Right atrium auricular region (tissue), 2 donors: ENCODE data around the gene C16orf90. TPM values are rescaled to one million over a fixed set of nuclear protein-coding genes. Genes with fewer than 3 reads are reported as not detected.

Experiments
- DNase-seq: peaks from one replicate; pipeline ENCODE4 v3.0.0-alpha.2; 2019; ENCODE audit warnings: low spot score
- H3K27ac ChIP-seq, 2 donors: fragments of 200-600 bp; sonication (generic); 1 replicate in 1 of 2; 2 replicates in 1 of 2; pipeline ENCODE4 v1.5.1; 2016 to 2019
- H3K27me3 ChIP-seq, 2 donors: fragments of 200-600 bp; sonication (generic); one replicate each; pipeline versions ENCODE4 v1.5.1 to v1.6.0; 2017 to 2019
- H3K36me3 ChIP-seq: fragments of 200-600 bp; sonication (generic); one replicate; pipeline ENCODE4 v1.5.1; 2016
- H3K4me1 ChIP-seq, 2 donors: fragments of 200-600 bp; sonication (generic); one replicate each; pipeline versions ENCODE4 v1.5.1 to v1.6.0; 2017 to 2019
- H3K4me3 ChIP-seq, 2 donors: fragments of 200-600 bp; sonication (generic); 1 replicate in 1 of 2; 2 replicates in 1 of 2; pipeline ENCODE4 v1.5.1; 2017 to 2019; ENCODE audit warnings: mild to moderate bottlenecking in 1 of 2, moderate library complexity in 1 of 2
- H3K9me3 ChIP-seq, 2 donors: fragments of 200-600 bp; sonication (generic); one replicate each; pipeline ENCODE4 v1.5.1; 2019
- CTCF ChIP-seq, 2 donors: fragments of 200-600 bp; sonication (generic); IDR thresholded peaks; one replicate each; pipeline ENCODE4 v1.5.1; 2019; ENCODE audit warnings: antibody characterized with exemption in 2 of 2
- total RNA-seq, 2 donors: library from RNA; depleted of rRNA; stranded (reverse); fragments of >200 nt; gene quantifications; one replicate each; pipeline ENCODE4 v1.1.0, GENCODE V29; 2016

C16orf90 gene
- total RNA-seq, 2 donors from 2014 or later, result not detected

GRCh38 chr16:3536271-3536731 lies 41.0 kb upstream of the C16orf90 start:
- H3K36me3 ChIP-seq, result peaks cover 19% of the 10 kb centered on the region
- no peak for DNase-seq
- H3K27ac ChIP-seq, result no peak overlapping the region
- no peaks in the 10 kb centered on the region for H3K27me3 ChIP-seq
- no peaks in the 10 kb centered on the region for H3K4me1 ChIP-seq
- H3K4me3 ChIP-seq, result no peak overlapping the region
- no peaks in the 10 kb centered on the region for H3K9me3 ChIP-seq
- no peak for TF ChIP-seq CTCF (IDR thresholded peaks at IDR 0.05)

GRCh38 chr16:3534126-3534525 lies 38.8 kb upstream of the C16orf90 start:
- no peak for DNase-seq
- H3K4me1 ChIP-seq, result no peaks in the 10 kb centered on the region
- H3K9me3 ChIP-seq, result no peaks in the 10 kb centered on the region
- no peak overlapping the region for H3K4me3 ChIP-seq
- TF ChIP-seq CTCF (IDR thresholded peaks at IDR 0.05), result no peak
- H3K36me3 ChIP-seq, result peaks cover 29% of the 10 kb centered on the region
- H3K27me3 ChIP-seq, result no peaks in the 10 kb centered on the region
- H3K27ac ChIP-seq, result no peak overlapping the region

DNA sequence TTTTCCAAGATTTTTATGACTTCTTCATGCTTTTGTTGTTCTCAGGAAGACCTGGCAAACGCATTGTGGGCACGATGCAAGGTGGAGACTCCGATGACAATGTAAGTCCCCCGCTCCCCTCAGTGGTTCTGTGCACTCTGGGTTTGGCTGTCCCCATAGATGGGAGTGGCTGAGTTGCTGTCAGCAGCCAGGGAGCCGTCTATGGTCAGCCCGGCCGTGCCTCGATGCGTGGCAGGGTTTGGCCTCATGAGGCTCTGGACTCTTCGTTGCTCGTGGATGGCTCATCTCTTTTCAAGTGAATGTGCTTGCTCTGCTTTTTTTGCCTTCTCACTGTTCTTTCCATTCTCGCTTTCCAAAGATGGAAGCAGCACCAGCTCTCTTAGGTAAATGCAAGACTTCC lies 37.5 kb upstream of the C16orf90 start:
- DNase-seq, result no peak
- no peak for TF ChIP-seq CTCF (IDR thresholded peaks at IDR 0.05)
- H3K9me3 ChIP-seq, result no peaks in the 10 kb centered on the region
- H3K27me3 ChIP-seq, result no peaks in the 10 kb centered on the region
- peaks cover 34% of the 10 kb centered on the region for H3K36me3 ChIP-seq
- no peaks in the 10 kb centered on the region for H3K4me1 ChIP-seq
- no peak overlapping the region for H3K27ac ChIP-seq
- no peak overlapping the region for H3K4me3 ChIP-seq

DNA sequence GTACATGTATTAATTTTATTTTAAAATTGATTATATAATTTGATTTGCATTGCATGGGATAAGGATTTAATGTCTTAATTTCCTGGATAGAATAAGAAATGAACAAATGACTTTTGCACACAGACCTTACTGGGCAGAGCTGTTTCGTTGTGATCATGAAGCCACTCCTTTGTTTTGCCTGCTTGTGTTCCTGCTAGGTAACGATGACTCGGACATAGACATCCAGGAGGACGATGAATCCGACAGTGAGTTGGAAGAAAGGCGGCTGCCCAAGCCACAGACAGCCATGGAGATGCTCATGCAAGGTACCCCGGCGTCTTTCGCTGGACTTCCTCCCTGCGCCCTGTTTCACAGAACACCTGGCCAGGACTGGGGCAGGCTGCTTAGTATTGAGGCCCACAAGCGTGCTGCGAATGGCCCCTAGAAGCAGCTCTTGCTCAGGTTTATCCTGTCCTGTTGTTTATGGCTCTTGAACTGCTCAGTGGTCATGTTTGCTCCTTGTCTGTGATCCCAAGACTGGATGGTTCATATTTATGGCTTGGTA lies 35.2 kb upstream of the C16orf90 start:
- Histone ChIP-seq H3K4me1 (peaks cover 0 to 4% of the 10 kb centered on the region in 2 donors), H3K27me3 (no peaks in the 10 kb centered on the region), H3K9me3 (no peaks in the 10 kb centered on the region), H3K36me3 (peaks cover 36% of the 10 kb centered on the region), H3K4me3 (no peak overlapping the region), H3K27ac (no peak overlapping the region)
- no peak for TF ChIP-seq CTCF (IDR thresholded peaks at IDR 0.05)
- no peak for DNase-seq

DNA sequence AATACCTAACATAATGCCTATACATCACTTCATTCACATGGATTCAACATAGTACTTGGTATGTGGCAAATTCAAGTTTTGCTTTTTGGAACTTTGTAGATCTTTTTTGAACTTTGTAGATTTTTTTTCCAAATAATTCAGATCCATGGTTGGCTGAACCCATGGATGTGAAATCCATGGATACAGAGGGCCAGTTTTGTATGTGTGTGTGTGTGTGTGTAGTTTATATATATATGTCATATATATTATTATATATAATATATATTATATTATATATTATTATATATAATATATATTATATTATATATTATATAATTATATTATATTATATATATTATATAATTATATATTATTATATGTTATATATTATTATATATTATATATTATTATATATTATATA lies 33.9 kb upstream of the C16orf90 start:
- no peaks in the 10 kb centered on the region for H3K27me3 ChIP-seq
- no peak for DNase-seq
- peaks cover 45% of the 10 kb centered on the region for H3K36me3 ChIP-seq
- H3K9me3 ChIP-seq, result no peaks in the 10 kb centered on the region
- TF ChIP-seq CTCF (IDR thresholded peaks at IDR 0.05), result no peak
- H3K4me3 ChIP-seq, result no peak overlapping the region
- H3K4me1 ChIP-seq, result peaks cover 0 to 4% of the 10 kb centered on the region in 2 donors
- H3K27ac ChIP-seq, result no peak overlapping the region

DNA sequence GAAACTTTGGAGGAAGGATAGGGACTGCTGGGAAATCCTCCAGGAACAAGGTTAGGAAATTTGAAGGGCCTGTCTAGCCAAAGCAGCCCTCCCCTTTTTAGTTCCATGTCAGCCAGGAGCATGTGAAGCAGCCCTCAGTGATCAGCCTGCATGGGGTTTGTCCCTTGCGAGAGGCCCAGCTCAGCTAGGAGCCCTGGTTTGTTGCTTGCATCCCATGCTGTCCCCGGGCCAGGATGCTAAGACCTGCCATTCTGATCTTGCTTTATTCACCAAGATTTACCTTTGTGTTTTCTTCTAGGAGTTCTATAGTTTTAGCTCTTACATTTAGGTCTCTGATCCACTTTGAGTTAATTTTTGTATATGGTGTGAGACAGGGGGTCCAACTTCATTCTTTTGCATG lies 33.1 kb upstream of the C16orf90 start:
- Histone ChIP-seq H3K4me1 (peaks cover 0 to 4% of the 10 kb centered on the region in 2 donors), H3K36me3 (peaks cover 48% of the 10 kb centered on the region), H3K27ac (no peak overlapping the region), H3K9me3 (no peaks in the 10 kb centered on the region), H3K4me3 (no peak overlapping the region), H3K27me3 (no peaks in the 10 kb centered on the region)
- TF ChIP-seq CTCF (IDR thresholded peaks at IDR 0.05), result no peak
- DNase-seq, result no peak
